Type B pancreatic cell (in vitro differentiated cells): ENCODE results near the gene OLFML3. TPM values are rescaled to one million over a fixed set of nuclear protein-coding genes. Genes with fewer than 3 reads are reported as not detected.

ENCODE experiments used
- DNase-seq: peaks from one replicate; pipeline ENCODE4 v3.0.0; 2021; ENCODE audit warnings: mixed read lengths; ENCODE audit not compliant: unreplicated experiment; ENCODE audit errors: extremely low spot score
- H3K27ac Mint-ChIP-seq: 2 replicates; pipeline ENCODE4 v1.8.0; 2021; ENCODE audit warnings: mild to moderate bottlenecking, mixed read lengths
- H3K27me3 Mint-ChIP-seq: 2 replicates; pipeline ENCODE4 v1.8.0; 2021; ENCODE audit warnings: mixed read lengths
- H3K36me3 Mint-ChIP-seq: 2 replicates; pipeline ENCODE4 v1.8.0; 2021; ENCODE audit warnings: mixed read lengths
- H3K4me1 Mint-ChIP-seq: one replicate; pipeline ENCODE4 v1.8.0; 2021; ENCODE audit warnings: mixed read lengths; ENCODE audit not compliant: unreplicated experiment
- H3K4me3 Mint-ChIP-seq: 2 replicates; pipeline ENCODE4 v1.8.0; 2021; ENCODE audit warnings: mild to moderate bottlenecking, mixed read lengths
- H3K9me3 Mint-ChIP-seq: 2 replicates; pipeline ENCODE4 v1.8.0; 2021; ENCODE audit warnings: mixed read lengths
- CTCF ChIP-seq: fragments of 200-600 bp; sonication (generic); conservative IDR thresholded peaks from 2 replicates; pipeline ENCODE4 v1.5.0; 2021; ENCODE audit warnings: antibody characterized with exemption, mild to moderate bottlenecking
- total RNA-seq: library from RNA; stranded (reverse); gene quantifications from 2 replicates; pipeline ENCODE4 v1.2.1, GENCODE V29; 2021; ENCODE audit warnings: low replicate concordance

Gene OLFML3
- total RNA-seq, 1 donor from 2014 or later: 30.5 TPM

- no peaks in the 10 kb centered on the region for H3K4me1 Mint-ChIP-seq
- TF ChIP-seq CTCF: no peak
- no peaks in the 10 kb centered on the region for H3K36me3 Mint-ChIP-seq
- no peak for DNase-seq
- no peak overlapping the region for H3K27ac Mint-ChIP-seq
- no peaks in the 10 kb centered on the region for H3K27me3 Mint-ChIP-seq
- peaks cover 12% of the 10 kb centered on the region for H3K9me3 Mint-ChIP-seq
- no peak overlapping the region for H3K4me3 Mint-ChIP-seq
Observed at GRCh38 chr1:113993766-113994165, 14.5 kb downstream of the OLFML3 start.

- no peaks in the 10 kb centered on the region for H3K36me3 Mint-ChIP-seq
- DNase-seq: no peak
- H3K27me3 Mint-ChIP-seq: no peaks in the 10 kb centered on the region
- no peak overlapping the region for H3K27ac Mint-ChIP-seq
- H3K9me3 Mint-ChIP-seq: peaks cover 12% of the 10 kb centered on the region
- no peak for TF ChIP-seq CTCF
- H3K4me3 Mint-ChIP-seq: no peak overlapping the region
- no peaks in the 10 kb centered on the region for H3K4me1 Mint-ChIP-seq
Observed at GRCh38 chr1:113995382-113995781, 16.1 kb downstream of the OLFML3 start.

GRCh38 chr1:113998361-113998760 lies 19.1 kb downstream of the OLFML3 start:
- TF ChIP-seq CTCF: no peak
- peaks cover 11% of the 10 kb centered on the region for H3K4me1 Mint-ChIP-seq
- H3K27me3 Mint-ChIP-seq: peaks cover 2% of the 10 kb centered on the region
- H3K9me3 Mint-ChIP-seq: peaks cover 12% of the 10 kb centered on the region
- no peak overlapping the region for H3K4me3 Mint-ChIP-seq
- H3K36me3 Mint-ChIP-seq: no peaks in the 10 kb centered on the region
- no peak overlapping the region for H3K27ac Mint-ChIP-seq
- DNase-seq: no peak

- H3K4me1 Mint-ChIP-seq: peaks cover 20% of the 10 kb centered on the region
- no peak overlapping the region for H3K4me3 Mint-ChIP-seq
- H3K9me3 Mint-ChIP-seq: peaks cover 15% of the 10 kb centered on the region
- peaks cover 2% of the 10 kb centered on the region for H3K36me3 Mint-ChIP-seq
- no peak overlapping the region for H3K27ac Mint-ChIP-seq
- TF ChIP-seq CTCF: no peak
- DNase-seq: no peak
- peaks cover 6% of the 10 kb centered on the region for H3K27me3 Mint-ChIP-seq
Observed at GRCh38 chr1:113999233-113999632, 20.0 kb downstream of the OLFML3 start.

- H3K27ac Mint-ChIP-seq: no peak overlapping the region
- H3K36me3 Mint-ChIP-seq: peaks cover 3% of the 10 kb centered on the region
- peaks cover 17% of the 10 kb centered on the region for H3K9me3 Mint-ChIP-seq
- H3K4me3 Mint-ChIP-seq: no peak overlapping the region
- TF ChIP-seq CTCF: no peak
- H3K4me1 Mint-ChIP-seq: peaks cover 21% of the 10 kb centered on the region
- peaks cover 10% of the 10 kb centered on the region for H3K27me3 Mint-ChIP-seq
- no peak for DNase-seq
Observed at GRCh38 chr1:113999799-114000198, 20.5 kb downstream of the OLFML3 start.

- peaks cover 21% of the 10 kb centered on the region for H3K4me1 Mint-ChIP-seq
- H3K36me3 Mint-ChIP-seq: peaks cover 3% of the 10 kb centered on the region
- DNase-seq: no peak
- H3K27ac Mint-ChIP-seq: no peak overlapping the region
- peaks cover 16% of the 10 kb centered on the region for H3K9me3 Mint-ChIP-seq
- H3K27me3 Mint-ChIP-seq: peaks cover 10% of the 10 kb centered on the region
- no peak for TF ChIP-seq CTCF
- no peak overlapping the region for H3K4me3 Mint-ChIP-seq
Observed at GRCh38 chr1:114000406-114000805, 21.1 kb downstream of the OLFML3 start.
